Midbrain (tissue), 1 donor: Measurements from ENCODE around the gene EFCAB6.

Experiments
- DNase-seq: peaks from one replicate; lab custom pipeline; 2025; lab: John Stamatoyannopoulos, UW

Gene EFCAB6

DNA sequence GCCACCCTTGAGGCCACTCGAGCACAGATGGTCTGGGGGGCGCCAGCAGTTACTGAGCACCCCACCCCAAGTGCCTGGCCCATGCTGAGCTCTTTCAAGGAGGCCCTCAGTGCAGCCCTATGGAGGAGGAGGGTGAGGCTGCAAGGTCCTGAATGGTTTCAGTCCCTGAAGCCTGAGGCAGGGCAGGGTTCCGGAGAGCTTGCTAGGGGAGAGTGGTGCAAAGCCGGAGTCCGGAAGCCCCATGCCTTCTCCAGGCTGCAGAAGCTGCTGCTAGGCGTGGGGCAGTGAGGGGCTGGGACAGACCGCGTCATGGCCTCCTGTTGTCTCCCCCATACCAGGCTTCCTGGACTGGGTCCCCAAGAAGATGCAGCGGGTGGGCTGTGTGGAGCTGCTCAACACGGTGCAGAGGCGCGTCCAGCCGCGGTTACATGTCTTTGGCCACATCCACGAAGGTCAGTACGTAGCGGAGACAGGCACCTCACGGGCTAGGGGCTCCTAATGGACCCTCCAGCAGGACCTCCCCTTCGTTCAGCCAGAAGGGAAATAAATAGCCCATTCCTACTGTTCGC lies 309.7 kb downstream of the EFCAB6 start:
- DNase-seq, result no peak

- DNase-seq, result no peak
Observed at GRCh38 chr22:43501878-43502277, 310.2 kb downstream of the EFCAB6 start.

GRCh38 chr22:43500792-43501785 lies 311.0 kb downstream of the EFCAB6 start:
- DNase-seq, result no peak

GRCh38 chr22:43498856-43499253 lies 313.2 kb downstream of the EFCAB6 start:
- no peak for DNase-seq

DNA sequence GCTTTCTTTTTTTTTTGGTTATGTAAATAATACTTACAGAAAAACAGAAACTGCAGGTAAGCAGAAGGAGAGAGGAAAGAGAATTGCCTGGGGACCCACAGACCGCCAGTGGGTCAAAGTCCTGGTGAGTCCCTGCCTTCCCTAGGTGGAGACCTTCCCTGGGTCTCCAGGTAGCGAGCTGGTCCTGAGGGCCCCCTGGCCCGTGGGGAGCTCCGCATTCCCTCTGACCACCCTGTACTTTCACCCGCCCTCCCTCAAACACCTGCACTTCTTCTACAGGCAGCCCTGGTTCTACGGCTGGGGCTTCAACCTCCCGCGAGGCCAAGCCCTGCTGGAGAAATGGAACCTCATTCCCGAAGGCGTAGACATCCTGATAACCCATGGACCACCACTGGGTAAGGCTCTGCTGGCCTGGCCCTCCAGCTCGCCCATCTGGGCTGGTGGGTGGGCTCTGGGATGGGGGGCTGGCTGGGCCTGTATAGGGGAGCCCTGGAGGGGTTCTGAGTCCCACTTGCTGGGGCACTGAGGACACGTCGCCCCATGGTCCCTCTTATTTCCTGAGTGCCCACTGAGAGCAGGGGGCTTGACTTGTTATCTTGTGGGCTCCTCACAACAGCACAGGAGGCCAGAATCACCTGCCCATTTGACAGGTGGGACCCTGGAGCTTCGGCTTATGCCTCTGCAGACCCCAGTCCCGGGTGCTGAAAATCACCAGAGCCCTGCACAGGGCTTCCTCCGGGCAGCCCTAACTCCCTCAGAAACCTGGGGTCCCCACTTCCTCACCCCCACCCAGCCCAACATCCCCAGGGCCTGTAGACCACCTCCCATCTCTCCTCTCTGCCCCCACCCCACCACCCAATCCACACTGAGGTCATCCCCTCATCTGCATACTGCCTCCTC lies 313.9 kb downstream of the EFCAB6 start:
- DNase-seq, result no peak

GRCh38 chr22:43493297-43493696 lies 318.8 kb downstream of the EFCAB6 start:
- no peak for DNase-seq

DNA sequence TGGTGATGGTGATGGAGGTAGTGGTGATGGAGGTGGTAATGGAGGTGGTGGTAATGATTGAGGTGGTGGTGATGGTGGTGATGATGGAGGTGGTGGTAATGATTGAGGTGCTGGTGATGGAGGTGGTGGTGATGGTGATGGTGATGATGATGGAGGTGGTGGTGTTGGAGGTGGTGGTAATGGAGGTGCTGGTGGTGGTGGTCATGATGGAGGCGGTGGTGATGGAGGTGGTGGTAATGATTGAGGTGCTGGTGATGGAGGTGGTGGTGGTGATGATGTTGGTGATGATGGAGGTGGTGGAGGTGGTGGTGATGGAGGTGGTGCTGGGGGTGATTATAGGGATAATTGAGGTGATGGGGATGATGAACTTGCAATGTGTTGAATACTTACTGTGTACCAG lies 320.4 kb downstream of the EFCAB6 start:
- no peak for DNase-seq

- DNase-seq, result no peak
Observed at GRCh38 chr22:43491177-43491576, 320.9 kb downstream of the EFCAB6 start.

DNA sequence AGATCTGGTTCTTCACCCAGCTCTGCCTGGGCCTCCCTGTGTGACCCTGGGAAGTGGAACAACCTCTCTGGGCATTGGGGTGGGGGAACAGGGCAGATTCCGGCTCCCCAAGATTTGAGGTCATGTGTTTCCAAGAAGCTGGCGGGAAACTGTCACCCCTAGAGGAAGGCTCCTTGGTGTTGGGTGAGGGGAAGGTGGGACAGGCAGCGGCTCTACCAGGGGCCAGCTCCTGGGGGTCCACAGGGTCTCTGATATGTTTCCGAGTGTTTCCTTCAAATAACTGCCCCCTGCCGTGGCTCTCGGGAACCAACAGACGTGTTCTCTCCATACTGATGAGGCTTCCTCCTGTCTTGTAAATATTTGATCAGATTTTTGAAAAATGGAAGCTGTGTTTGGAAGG lies 321.8 kb downstream of the EFCAB6 start:
- no peak for DNase-seq

DNA sequence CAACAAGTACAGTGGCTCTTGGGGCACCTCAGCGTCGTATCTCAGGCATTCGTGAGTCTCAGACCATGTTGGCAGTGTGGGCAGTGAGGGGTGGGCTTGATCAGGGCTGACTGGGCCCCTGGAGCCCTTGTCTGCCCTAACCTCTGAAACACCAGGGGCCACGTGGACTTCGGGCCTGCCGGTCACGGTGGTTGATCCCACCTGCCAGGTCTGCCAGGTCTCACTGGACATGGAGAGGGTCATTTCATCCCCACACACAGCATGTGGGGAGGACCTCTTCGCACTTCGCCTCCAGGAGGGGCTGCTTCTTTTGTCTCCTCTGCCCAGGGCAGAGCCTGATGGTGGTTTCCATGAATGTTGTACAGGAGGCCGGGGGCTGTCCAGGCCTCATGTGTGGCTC lies 323.2 kb downstream of the EFCAB6 start:
- no peak for DNase-seq

GRCh38 chr22:43488031-43488866 lies 323.9 kb downstream of the EFCAB6 start:
- DNase-seq, result no peak

GRCh38 chr22:43487311-43488030 lies 324.6 kb downstream of the EFCAB6 start:
- DNase-seq, result no peak

DNA sequence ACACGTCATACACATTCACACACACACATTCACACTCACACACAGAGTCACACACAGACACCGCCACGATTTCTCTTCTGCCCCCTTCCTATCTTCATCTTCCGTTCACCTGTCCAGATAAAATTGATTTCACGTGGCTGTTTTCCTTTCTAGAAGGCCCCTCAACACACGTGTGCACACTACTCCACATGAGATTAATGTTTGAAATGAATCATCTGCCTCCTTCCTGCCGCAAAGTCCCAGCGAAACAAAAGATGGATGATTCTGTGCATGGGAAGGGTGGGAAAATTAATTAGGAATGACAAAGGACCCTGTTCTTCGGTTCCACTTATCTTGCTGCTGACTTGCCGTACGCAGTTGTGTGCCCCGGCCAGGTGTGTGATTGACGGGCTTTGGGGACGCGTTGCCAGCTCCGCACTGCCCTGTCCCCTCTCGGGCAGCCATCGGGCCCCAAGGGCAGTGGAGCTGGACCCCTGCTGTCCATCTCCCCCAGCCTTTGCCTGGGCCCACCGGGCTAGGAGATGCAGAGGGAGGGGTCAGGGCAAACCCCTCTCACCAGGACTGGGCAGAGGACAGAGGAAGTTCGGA lies 326.5 kb downstream of the EFCAB6 start:
- no peak for DNase-seq

GRCh38 chr22:43484227-43484626 lies 327.9 kb downstream of the EFCAB6 start:
- DNase-seq, result no peak

DNA sequence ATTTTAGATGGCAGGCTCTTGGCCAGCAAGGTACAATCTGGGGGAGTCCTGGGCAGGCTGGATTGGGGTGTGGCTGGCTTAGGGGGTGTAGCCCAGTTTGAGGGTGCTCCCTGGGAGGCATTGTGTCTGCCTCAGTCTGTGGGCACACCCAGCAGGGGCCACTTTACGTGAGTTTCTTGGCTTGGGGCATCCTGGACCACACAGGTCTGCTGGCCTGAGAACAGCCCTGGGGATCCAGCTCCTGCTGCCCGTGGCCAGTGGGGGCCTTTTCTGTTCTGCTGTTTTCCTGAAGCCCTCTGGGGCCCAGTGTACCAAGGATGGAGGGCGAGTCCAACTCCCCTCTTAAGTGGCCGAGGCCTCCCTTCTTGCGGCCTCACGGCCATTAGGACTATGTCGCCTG lies 328.4 kb downstream of the EFCAB6 start:
- no peak for DNase-seq

- no peak for DNase-seq
Observed at GRCh38 chr22:43483266-43483665, 328.8 kb downstream of the EFCAB6 start.

GRCh38 chr22:43482318-43482625 lies 329.8 kb downstream of the EFCAB6 start:
- no peak for DNase-seq

DNA sequence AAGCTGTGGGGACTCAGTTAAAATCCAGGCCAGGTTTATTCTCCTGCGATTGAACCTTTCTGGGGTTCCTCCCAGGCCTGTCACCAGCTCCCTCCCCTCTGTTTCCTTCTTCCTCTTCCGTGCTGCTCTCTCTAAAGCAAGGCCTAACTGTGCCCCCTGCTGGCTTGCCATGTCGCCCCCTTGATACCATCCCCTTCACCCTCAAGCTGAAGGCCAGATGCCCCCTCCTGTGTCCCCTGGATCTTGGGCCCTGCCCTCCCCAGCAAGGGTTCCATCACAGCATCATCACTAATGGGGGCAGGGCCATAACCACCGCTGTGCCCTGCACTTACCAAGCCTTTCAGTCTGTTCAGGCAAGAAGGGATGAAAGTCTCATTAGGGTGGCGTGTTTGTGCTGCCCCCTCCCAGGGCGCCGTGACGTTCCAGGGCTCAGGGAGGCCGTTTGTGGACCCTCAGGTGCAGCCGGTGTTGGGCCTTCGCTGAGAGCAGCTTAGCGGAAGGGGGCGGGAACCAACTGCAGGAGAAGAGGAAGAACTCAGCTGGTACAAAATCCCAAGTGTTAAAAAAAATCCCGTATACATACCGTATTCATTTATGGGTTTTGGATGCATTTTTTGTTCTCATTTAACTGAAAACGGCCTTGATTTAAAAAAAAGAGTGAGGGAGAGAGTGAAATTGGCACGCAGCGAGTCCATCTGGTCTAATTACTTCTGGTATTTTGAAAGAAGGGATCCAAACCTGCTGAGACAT lies 330.4 kb downstream of the EFCAB6 start:
- DNase-seq, result no peak

GRCh38 chr22:43479962-43480361 lies 332.1 kb downstream of the EFCAB6 start:
- DNase-seq, result no peak
